ENCODE data around the gene CCDC69.

CCDC69 gene

DNA sequence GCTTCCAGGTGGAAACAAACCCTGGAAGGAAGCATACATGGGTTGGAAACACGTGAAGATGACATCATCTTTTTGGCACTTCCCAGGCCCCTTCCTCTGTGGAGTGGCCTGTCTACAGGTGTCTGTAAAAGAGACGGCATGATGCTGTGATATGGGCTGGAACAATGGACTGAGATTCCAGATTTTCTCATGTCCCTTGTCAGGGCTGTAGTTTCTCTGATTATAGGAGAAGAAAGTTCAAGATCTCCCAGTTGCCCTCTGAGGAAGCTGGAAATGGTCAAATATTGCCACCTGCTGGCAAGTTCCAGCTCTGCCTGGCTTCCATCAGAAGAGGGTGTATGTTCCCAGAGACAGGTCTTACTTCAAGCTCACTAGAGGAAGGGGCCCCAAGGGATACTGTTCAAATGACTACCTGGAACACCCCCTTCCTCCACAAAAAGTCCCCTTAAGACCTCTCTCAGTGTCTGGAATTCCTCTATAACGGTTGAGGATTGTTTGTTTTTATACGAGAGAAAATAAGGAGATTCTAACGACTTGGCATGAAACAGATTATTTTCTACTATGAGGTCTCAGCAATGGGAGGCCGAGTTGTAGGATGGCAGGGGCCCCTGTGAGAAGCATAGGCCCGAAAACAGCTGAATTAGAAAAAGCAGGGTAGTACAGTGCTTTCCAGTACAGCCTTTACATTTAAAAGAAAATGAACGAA lies 59.1 kb downstream of the CCDC69 start:
- DNase-seq (ENCODE audit: low spot score): peak; percentile 82

DNA sequence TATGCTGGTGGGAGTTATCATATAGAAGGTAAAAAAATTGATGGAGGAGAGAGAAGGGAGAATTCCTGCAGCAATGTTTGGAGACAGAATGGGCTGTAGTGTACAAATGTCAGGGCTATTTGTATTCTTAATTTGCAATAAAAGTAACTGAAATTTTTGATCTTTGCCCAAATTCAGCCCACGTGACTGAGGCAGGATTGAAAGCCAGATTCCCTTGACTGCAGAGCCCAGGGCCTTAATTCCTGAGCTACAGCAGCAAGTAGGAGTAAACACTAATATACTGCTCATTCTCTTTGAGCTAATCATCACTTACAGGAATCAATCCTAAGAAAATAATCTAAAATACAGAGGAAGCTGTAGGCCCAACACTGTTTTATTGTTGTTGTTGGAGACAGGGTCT lies 61.1 kb downstream of the CCDC69 start:
- DNase-seq (ENCODE audit: low spot score): no peak

DNA sequence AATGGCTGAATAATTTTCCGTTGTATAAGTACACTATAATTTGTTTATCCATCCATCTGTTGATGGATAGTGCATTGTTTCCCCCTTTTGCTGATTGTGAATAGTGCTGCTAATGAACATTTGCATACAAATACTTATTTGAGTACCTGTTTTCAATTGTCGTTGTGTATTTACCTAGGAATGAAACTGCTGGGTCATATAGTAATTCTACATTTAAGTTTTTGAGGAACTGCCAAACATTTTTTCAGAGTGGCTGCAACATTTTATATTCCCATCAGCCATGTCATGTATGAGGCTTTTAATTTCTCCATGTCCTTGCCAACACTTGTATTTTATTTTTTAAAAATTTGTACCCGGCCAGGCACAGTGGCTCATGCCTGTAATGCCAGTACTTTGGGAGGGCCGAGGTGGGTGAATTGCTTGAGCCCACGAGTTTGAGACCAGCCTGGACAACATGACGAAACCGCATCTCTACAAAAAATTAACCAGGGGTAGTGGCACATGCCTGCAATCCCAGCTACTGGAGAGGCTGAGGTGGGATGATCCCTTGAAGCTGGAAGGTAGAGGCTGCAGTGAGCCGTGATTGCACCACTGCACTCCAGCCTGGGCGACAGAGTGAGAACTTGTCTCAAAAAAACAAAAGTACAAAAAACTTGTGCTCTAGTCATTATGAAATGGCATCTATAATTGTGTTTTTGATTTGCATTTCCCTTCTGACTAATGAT lies 64.1 kb downstream of the CCDC69 start:
- DNase-seq (ENCODE audit: low spot score): no peak

DNA sequence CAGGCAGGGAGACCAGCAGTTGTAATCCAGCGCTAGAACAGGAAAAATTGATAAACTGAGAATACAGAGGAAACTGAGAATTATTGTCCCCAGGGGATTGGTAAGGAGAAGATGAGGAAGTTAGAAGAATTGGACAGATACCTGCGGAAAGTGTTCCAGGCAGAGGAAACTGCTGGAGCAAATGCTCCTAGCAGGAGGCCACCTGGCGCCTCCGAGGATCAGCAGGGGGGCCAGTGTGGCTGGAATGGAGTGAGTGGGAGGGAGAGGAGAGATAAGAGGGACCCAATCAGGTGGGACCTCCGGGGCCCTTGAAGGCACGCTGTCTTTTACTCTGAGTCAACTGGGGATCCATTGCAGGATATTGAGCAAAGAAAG lies 65.6 kb downstream of the CCDC69 start:
- peak; percentile 48 for DNase-seq (ENCODE audit: low spot score)

DNA sequence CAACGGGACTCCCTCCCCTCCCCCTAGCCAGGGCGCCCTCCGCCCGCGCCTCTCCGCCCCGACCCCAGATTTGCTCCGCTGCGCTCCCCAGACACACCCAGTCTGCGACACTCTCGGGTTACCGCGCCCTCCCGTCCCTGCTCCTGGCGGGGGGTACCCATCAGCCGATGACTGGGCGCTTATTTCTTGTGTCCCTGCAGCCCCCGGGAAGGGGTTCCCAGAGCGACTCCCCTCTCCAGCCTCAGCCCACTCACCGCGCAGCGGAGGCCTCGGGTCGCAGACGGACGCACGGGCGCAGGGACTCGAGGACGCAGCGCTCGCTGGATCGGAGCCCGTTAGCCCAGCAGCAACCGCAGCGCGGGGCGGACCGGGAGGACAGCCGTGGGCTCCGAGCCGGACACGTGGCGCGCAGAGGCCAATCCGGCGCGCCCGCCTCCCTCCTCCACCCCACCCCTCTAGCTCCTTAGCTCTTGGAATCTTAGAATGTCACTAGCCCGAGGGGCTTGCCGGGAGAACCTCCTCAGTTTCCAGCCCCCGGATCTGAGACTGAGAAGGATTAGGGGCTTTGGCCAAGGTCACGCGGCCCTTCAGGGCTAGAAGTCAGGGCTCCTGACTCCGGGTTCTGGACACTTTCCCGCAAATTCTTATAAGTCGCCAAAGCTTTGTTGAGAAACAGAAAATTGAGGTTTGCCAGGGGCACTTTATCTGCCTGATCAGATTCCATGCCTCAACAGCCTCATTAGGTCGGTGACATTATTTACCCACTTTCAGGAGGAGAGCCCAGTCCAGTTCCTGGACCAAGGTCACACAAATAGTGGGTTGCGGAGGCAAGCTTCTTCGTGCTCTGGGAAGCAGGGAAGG lies 66.2 kb downstream of the CCDC69 start, which contains the start of gene ANXA6:
ANXA6 (minus strand) TSS at position 354 of the 861 bp plus-strand sequence. CDS start 9,878 bp downstream, outside the sequence.
- DNase-seq (ENCODE audit: low spot score): peak; percentile 96

DNA sequence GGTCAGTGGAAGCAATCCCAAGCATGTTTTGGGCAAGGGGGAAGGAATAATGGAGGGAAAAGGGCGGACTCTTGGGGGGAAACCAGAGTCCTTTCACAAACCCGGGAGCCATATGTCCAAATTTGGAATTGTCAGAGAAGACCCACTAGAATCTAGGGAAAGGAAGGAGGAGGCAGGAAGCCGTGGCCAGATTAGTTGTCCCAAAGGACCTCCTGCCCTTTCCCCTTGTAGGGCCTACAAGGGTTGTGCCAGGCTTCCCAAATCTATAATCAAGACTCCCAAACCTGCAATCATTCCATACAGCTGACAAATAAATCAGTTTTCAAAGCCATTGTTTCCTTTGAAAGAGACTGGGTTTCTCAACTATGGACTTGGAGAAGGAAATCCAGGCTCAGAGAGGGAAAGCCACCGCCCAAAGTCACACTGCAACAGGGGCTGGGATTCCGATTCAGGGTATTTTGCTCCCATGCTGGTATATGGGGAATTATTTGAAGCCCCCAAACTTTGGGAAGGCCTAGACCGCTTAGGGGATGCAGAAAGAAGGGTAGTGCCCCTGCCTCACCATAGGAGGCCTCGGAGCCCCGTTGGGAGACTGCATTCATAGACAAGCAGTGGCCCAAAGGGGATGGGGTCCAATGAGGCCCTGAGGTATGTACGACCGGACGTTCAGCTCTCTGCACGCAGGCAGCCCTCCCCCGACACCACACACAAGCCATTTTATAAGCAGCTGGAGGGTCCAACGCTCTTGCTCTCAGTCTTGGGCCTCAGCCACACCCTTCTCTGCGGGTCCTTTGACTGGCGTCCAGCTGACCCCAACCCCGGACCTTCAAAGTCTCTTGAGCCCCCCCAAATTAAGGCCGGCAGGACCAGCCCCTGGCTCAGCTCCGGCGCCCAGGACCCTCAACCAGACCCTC lies 67.1 kb downstream of the CCDC69 start:
- peak; percentile 48 for DNase-seq (ENCODE audit: low spot score)

DNA sequence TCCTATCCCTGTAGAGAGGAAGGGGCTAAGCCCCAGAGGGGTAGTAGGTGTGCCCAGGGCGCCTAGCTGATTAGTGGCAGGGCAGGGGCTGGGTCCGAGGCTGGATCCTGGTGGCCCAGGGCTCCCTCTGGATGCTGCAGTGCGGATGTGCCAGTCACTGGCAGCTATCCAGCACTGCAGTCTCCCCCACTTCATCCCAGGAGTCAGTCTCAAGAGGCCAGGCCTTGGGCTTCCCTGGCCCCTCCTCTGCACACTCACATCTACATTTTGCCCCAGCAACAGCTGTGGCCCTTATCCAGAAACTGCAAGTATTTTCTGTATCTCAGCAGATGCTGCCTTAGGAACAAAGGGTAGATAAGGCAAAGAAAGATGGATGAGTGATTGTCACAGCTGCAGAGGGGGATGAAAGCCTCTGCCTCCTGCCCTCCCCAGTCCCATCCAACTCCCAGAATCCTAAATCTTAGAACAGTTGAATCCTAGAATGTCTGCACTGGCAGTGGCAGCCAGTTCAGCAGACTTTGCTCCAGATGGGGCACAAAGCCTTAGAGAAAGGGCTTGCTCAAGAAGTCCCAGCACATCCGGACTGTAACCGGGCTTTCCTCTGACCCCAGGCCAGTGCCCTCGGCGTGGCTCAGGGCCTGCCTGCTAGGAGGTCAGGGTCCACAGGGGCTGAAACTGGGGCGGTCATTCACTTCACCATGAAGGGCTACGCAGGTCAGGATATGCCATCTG lies 68.0 kb downstream of the CCDC69 start:
- DNase-seq (ENCODE audit: low spot score): peak; percentile 43

DNA sequence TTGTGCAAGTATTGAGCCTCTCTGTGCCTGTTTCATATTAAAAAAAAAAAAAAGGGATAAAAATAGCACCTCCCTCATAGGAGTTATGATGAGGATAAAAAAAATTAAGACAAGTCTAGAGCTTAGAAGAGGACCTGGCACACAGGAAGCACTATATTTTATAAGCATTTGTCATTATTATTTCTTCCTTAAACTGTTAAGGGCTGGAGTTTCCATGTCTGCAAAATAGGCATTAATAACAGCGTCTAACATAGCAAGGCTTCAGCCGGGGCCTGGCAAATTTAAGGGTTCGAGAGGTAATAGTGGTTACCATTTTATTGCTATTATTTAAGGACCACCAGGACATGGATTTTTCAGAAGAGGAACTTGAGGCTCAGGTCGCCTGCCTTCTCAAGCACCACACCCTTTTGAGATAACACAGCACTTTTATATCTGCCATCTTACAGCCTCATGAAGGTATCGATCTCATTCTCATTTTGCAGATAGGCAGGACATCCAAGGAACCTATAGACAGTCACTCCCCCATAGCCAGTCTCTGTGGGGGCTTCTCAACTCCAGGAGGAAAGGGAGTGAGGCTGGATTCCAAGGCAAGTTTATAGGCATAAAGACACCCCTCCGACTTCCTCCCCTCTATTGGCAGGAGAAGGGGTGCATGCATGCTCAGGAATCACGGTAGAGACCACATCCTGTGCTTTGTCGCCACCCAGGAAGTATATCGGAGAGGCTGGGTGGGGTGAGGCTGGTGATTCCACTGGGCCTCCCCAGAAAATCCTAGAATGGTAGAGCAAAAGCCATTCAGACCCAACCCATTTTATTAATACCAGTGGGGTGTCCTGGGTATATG lies 68.7 kb downstream of the CCDC69 start:
- no peak for DNase-seq (ENCODE audit: low spot score)

DNA sequence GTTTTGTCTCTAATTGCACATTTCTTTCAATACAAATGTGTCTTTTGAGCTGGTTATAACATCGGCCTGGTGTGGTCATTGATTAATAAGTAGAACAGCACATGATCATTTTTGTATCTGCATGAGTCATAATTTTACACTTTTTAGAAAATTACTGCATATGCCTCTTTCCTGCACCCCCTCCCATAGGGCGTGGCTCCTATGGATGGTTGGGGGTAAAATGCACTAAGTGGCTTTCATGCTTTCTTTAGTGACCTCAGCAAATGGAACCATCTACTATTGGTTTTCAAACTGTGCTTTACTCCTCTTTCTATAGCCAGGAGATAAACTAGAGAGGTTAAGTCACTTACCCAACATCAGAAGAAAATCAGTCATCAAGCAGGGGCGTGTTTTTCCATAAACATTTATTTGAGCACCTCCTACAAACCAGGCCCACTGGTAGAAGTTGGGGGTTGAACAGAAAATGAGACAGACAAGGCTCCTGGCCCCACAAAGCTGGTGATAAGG lies 70.1 kb downstream of the CCDC69 start:
- no peak for DNase-seq (ENCODE audit: low spot score)

DNA sequence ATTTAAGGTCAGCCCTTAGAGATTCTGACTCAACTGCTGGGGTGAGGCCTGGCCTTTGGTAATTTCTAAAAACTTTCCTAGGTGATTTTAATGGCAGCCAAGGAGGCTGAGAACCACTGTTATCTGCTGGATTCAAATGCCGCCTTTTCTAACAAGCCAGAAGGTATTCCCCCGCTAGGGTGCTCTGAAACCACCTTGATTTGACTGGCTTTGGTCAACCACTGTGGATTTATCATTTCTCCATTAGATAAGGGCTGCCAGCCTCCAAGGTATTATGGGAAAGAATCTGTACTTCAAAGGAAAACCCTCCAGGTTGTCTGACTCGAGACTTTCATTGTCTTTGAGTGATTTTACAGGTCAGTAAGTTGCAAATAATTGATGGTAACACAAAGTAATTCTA lies 70.6 kb downstream of the CCDC69 start:
- no peak for DNase-seq (ENCODE audit: low spot score)

DNA sequence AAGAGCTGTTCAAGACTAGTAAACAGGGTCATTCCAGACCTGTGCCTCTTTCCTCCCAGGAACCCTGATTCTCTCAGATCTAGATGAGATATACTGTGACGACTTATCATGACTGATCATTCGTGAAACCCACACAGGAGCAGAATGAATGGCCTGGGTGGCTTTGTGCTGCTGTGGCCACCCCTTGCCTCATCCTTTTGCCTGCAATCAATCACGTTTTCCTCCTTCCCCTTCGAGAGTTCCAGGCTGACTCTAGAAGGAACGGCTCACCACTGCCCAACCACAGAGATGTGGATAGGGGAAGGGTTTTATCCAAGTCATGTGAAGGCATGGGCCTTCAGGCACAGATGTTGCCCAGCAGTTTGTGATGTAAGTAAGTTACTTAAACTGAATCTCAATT lies 72.1 kb downstream of the CCDC69 start:
- DNase-seq (ENCODE audit: low spot score): no peak

DNA sequence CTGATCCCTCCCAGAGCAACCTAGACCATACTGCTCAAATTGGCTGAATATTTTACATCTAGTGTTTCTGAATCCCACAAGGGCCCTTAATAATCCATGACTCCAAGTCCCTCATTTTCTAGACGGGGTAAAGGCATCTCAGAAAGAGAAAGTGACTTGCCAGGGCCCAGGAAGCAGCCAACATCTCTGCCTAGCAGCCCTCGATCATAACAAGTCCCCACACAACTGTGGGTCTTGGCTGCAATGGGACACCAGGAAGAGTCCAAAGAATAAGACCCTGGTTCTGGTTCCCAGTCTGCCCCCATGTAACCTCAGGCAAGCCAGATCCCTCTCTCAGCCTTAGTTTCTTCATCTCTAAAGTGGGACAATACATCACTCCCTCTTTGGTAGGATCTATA lies 72.6 kb downstream of the CCDC69 start:
- DNase-seq (ENCODE audit: low spot score): no peak

DNA sequence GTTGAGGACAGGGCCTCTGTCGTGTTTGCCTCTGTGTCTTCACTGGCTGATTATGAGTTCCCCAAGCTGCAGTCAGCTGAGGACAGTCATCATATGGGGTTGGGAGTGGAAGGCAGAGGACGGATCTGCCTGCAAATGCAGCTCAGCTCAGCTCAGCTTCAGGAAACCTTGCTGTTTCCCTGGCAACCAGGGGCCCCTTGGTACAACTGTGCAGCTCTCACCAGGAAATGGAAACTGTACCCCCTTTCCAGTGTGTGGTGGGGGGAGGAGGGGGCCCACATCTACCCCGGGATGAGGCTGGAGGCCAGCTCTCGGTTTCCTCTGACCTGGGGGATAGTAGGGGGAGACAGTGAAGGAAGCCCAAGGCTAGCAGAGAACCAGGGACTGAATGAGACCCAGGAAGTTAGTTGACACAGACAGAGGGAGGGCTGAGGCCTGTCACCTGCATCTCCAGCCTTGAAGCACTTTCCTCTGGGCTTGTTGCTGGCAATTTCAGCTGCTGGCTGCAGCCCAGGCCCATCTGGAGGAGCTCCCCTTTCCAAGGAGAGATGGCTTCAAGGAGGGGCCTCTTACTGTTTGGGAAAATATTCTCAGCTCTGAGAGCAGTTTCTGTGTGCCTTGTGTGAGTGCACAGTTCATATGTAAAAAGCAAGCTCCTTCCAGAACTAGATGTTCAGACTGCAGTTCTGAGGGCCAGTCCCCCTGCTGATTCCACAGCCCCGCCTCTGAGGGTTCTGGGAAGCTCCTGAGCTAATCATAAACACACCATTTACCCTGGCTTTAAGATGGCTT lies 73.2 kb downstream of the CCDC69 start:
- peak; percentile 29 for DNase-seq (ENCODE audit: low spot score)

DNA sequence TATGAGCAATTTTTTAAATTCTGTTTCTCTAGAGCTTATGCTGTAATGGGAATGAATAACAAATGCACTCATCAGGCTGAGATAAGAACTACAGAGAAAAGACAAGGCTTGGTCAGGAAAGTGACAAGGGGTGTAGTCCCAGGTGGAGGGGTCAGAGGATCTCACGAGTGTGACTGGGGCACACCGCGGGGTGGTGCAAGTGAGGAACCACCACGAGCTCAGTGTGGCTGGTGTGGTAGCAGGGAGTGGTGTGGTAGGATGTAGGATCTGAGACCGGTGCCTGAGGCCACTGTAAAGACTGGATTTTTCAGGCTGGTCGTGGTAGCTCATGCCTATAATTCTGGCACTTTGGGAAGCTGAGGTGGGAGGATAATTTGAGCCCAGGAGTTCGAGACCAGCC lies 75.3 kb downstream of the CCDC69 start:
- DNase-seq (ENCODE audit: low spot score): no peak

DNA sequence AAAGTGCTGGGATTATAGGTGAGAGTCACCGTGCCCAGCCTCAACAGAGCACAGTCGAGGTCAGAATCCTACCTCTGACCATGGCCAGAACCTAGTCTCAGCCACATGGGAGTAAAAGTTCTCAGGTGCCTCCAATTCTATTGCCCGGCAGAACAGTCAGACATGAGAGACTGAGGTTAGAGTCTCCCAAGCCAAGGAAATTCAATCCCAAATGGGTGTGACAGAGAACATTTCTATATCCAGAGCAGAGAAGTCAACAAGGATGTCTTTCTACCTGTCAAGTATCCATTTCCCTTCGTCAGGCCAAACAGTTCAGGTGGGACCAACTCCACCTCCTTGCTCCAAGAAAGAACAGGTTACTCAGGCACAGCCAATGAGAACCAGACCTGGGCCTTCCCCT lies 76.9 kb downstream of the CCDC69 start:
- no peak for DNase-seq (ENCODE audit: low spot score)

DNA sequence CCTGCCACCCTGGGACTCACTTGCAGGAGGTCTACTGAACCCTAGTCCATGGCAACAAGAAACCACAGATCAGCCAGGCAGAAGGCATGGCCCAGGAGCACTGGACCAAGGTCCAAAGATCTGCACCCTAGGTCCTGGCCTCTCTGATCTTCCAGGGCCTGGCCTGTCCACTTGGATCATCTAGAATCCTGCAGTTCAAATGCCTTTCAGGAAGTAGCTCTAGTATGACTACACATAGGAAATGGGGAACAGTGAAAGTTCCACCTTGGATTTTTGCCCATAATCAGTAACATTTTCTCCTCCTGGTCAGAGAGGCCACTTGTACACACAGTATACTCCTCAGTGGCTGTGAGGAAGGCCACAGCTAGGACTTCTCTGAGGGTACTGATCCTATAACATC lies 77.8 kb downstream of the CCDC69 start:
- DNase-seq (ENCODE audit: low spot score): no peak

DNA sequence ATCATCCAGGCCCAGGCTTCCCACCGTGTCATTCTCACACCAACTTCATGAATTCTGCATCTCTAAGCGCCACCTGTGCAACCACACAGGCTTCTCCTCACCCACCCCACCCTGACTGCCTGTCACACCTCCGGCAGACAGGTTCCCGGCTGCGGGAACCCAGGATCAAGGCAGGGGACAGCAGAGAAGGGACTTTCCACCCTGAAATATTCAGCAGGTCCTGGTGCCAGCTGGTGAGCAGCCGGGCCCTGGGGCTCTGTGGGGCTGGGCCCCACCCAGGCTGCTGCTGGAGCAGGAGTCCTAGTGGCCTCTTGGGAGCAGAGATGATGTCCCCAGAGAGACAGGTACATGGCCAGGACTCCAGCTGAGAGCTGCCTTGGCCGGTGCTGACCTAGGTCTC lies 79.0 kb downstream of the CCDC69 start:
- DNase-seq (ENCODE audit: low spot score): no peak

DNA sequence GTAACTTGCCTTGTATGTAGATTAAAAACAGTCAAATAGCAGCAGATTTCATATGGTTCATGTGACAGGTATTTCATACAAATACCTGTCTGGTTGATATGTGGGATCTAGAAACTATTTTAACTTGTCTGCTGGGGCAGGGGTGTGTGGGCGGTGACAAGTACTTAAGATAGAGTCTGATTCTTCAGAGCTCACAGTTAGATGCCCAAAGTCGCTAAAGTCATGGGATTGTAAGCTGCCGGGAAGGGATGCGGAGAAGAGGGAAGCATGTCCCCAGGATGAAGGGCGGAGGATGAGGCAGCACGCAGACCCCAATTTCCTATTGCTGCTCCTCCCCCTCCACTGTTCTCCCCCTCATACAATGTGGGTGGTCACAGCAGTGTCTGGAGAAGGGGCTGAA lies 79.6 kb downstream of the CCDC69 start:
- DNase-seq (ENCODE audit: low spot score): no peak

DNA sequence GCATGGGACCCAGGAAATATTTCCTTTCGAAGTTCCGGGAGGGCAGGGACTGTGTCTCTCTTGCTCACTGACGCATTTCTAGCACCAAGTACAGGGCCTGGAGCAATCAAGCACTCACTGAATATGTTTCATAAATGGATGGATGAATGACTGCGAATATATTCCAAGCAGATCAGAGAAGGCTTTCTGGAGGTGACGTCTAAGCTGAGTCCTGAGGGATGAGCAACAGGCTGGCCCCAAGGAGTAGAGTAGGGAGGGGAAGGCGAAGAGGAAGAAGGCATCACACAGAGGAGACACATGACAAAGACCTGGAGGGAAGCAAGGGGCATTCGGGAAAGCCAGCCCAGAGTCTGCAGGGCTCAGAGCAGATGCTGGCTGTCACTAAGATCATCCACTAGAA lies 80.2 kb downstream of the CCDC69 start:
- DNase-seq (ENCODE audit: low spot score): no peak
